HCT116 (cell line): Measurements from ENCODE around the gene CLVS2. TPM values are rescaled to one million over a fixed set of nuclear protein-coding genes. Genes with fewer than 3 reads are reported as not detected.

Source experiments
- ATAC-seq: fragments of 200-7000 bp; cut with Tn5 transposase; 2 replicates; pipeline ENCODE4 v1.9.1; 2020; ENCODE audit warnings: mild to moderate bottlenecking, moderate library complexity
- Bru-seq: library from RNA; stranded (reverse); fragments of 400-500 nt; gene quantifications from one replicate; lab custom pipeline; 2021; lab: Mats Ljungman, UMichigan
- BruChase-seq, 2 experiments: library from RNA; stranded (reverse); fragments of 400-500 nt; gene quantifications; one replicate each; lab custom pipeline; 2021; lab: Mats Ljungman, UMichigan
- BruUV-seq: library from RNA; stranded (reverse); fragments of 400-500 nt; replicated peaks from 2 replicates; lab custom pipeline; 2021; lab: Mats Ljungman, UMichigan
- CTCF ChIA-PET: fragments of 300-600 bp; sonication (Branson Sonifier 250); formaldehyde crosslinking; loops from one replicate; lab custom pipeline; 2021; ENCODE audit warnings: antibody characterized with exemption; lab: Charles Lee
- POLR2A ChIA-PET: fragments of 300-600, 350-600 bp; sonication (Branson Sonifier 250); formaldehyde crosslinking; loops from one replicate; lab custom pipeline; 2021; ENCODE audit warnings: antibody characterized with exemption; lab: Charles Lee
- RAD21 ChIA-PET, 2 experiments: fragments of 300-600 bp; sonication (Branson Sonifier 250); formaldehyde crosslinking; loops; one replicate each; lab custom pipeline; 2023; ENCODE audit warnings: low total read pairs in 2 of 2; ENCODE audit not compliant: uncharacterized antibody in 2 of 2, unreplicated experiment in 2 of 2, low non-redundant PET in 1 of 2; lab: Charles Lee
- DNase-seq: peaks from one replicate; pipeline ENCODE4 v3.0.0-alpha.2; 2010; ENCODE audit warnings: low read depth, low spot score
- H2AFZ ChIP-seq: fragments of 200-600 bp; shearing (Covaris generic), sonication (generic); 2 replicates; pipeline ENCODE4 v1.6.1; 2017; ENCODE audit warnings: low read depth, mixed run types, mixed read lengths, antibody characterized with exemption, low read length; ENCODE audit not compliant: poor library complexity, severe bottlenecking
- H3K27ac ChIP-seq: 2 replicates; pipeline ENCODE4 v1.5.1; 2012; ENCODE audit warnings: low read depth, low read length
- H3K27me3 ChIP-seq: fragments of 200-600 bp; sonication (generic); 2 replicates; pipeline ENCODE4 v1.6.1; 2016; ENCODE audit warnings: mixed run types, low read length, mixed read lengths; ENCODE audit not compliant: insufficient read depth
- H3K36me3 ChIP-seq, 2 experiments: fragments of 200-500 bp in 1 of 2; fragments of 200-600 bp in 1 of 2; sonication (Bioruptor generic) in 1 of 2; sonication (generic) in 1 of 2; 2 replicates each; pipeline versions ENCODE4 v1.5.1 to v1.6.1; 2014 to 2016; ENCODE audit warnings: low read length in 2 of 2, inconsistent platforms in 1 of 2, mixed read lengths in 1 of 2, mixed run types in 1 of 2; ENCODE audit not compliant: insufficient read depth in 2 of 2, control insufficient read depth in 1 of 2
- H3K4me1 ChIP-seq, 2 experiments: fragments of 200-600 bp in 1 of 2; sonication (generic) in 1 of 2; 2 replicates each; pipeline versions ENCODE4 v1.5.1 to v1.6.1; 2012 to 2017; ENCODE audit warnings: low read length in 2 of 2, inconsistent platforms in 1 of 2, mild to moderate bottlenecking in 1 of 2, mixed read lengths in 1 of 2, mixed run types in 1 of 2, moderate library complexity in 1 of 2; ENCODE audit not compliant: insufficient read depth in 2 of 2, control insufficient read depth in 1 of 2
- H3K4me2 ChIP-seq: fragments of 200-600 bp; sonication (generic); 2 replicates; pipeline ENCODE4 v1.6.1; 2017; ENCODE audit warnings: mixed run types, low read length, mixed read lengths
- H3K4me3 ChIP-seq, 2 experiments: fragments of 200-600 bp in 1 of 2; sonication (generic) in 1 of 2; replicated peaks in 1 of 2; 2 replicates each; pipeline ENCODE4 v1.5.1; 2011 to 2016; ENCODE audit warnings: low read length in 2 of 2, control low read depth in 1 of 2, low read depth in 1 of 2, mild to moderate bottlenecking in 1 of 2, mixed read lengths in 1 of 2, mixed run types in 1 of 2
- H3K79me2 ChIP-seq: fragments of 200-600 bp; sonication (generic); 2 replicates; pipeline ENCODE4 v1.6.1; 2017; ENCODE audit warnings: mild to moderate bottlenecking, mixed run types, low read length, moderate library complexity, mixed read lengths; ENCODE audit not compliant: insufficient read depth
- H3K9ac ChIP-seq: fragments of 200-600 bp; sonication (generic); 2 replicates; pipeline ENCODE4 v1.6.1; 2016; ENCODE audit warnings: low read length, mixed read lengths
- H3K9me2 ChIP-seq: fragments of 200-600 bp; sonication (generic), shearing (Covaris generic); 2 replicates; pipeline ENCODE4 v1.6.1; 2017; ENCODE audit warnings: mixed run types, mild to moderate bottlenecking, moderate library complexity; ENCODE audit not compliant: insufficient read depth
- H3K9me3 ChIP-seq, 2 experiments: fragments of 200-500 bp in 1 of 2; fragments of 200-600 bp in 1 of 2; sonication (Bioruptor generic) in 1 of 2; sonication (generic) in 1 of 2; 2 replicates each; pipeline ENCODE4 v1.6.1; 2014 to 2017; ENCODE audit warnings: low read length in 2 of 2, mixed read lengths in 2 of 2, inconsistent platforms in 1 of 2, low read depth in 1 of 2, mild to moderate bottlenecking in 1 of 2, mixed run types in 1 of 2, moderate library complexity in 1 of 2; ENCODE audit not compliant: control insufficient read depth in 1 of 2, insufficient read depth in 1 of 2
- H4K20me1 ChIP-seq: fragments of 200-600 bp; sonication (generic), shearing (Covaris generic); 2 replicates; pipeline ENCODE4 v1.6.1; 2017; ENCODE audit warnings: mixed run types, mild to moderate bottlenecking, moderate library complexity; ENCODE audit not compliant: insufficient read depth
- CEBPB ChIP-seq: IDR thresholded peaks from 2 replicates; pipeline ENCODE4 v1.6.1; 2012; ENCODE audit warnings: low read depth
- CTCF ChIP-seq, 3 experiments: fragments of 200-600 bp in 1 of 3; sonication (generic) in 1 of 3; IDR thresholded peaks in 2 of 3; conservative IDR thresholded peaks in 1 of 3; 2 replicates each; pipeline ENCODE4 v1.5.1; 2012 to 2017; ENCODE audit warnings: low read depth in 2 of 3, low read length in 2 of 3, antibody characterized with exemption in 1 of 3, borderline replicate concordance in 1 of 3, control low read depth in 1 of 3, mild to moderate bottlenecking in 1 of 3, mixed read lengths in 1 of 3, mixed run types in 1 of 3, moderate library complexity in 1 of 3; ENCODE audit not compliant: insufficient read depth in 1 of 3
- FOSL1 ChIP-seq: IDR thresholded peaks from 2 replicates; pipeline ENCODE4 v1.6.1; 2012; ENCODE audit warnings: low read depth
- RAD21 ChIP-seq: IDR thresholded peaks from 2 replicates; pipeline ENCODE4 v1.6.1; 2012; ENCODE audit warnings: low read depth, mild to moderate bottlenecking
- ZNF274 ChIP-seq: fragments of 200-500 bp; sonication (Bioruptor generic); IDR thresholded peaks from 2 replicates; pipeline ENCODE4 v1.6.1; 2014; ENCODE audit warnings: mild to moderate bottlenecking, low read depth, low read length, inconsistent platforms
- intact Hi-C: fragments of 100-400 bp; cut with micrococcal nuclease; formaldehyde crosslinking; loops from 2 replicates; pipeline ENCODE4 v1.10.0; 2022
- long read RNA-seq: library from polyadenylated mRNA; unstranded; transcript quantifications from one replicate; pipeline ENCODE4 v2.0.0, GENCODE V29; 2021; ENCODE audit not compliant: unreplicated experiment
- polyA plus RNA-seq: library from polyadenylated mRNA; unstranded; fragments of >200 nt; gene quantifications from 2 replicates; pipeline ENCODE4 v1.2.1, GENCODE V29; 2012; ENCODE audit warnings: missing spikeins
- total RNA-seq: library from RNA; stranded (reverse); gene quantifications from one replicate; pipeline ENCODE4 v1.2.1, GENCODE V29; 2021; ENCODE audit not compliant: unreplicated experiment
- TF ChIP-seq, protein P1 (sequence below): IDR thresholded peaks from 2 replicates; pipeline ENCODE4 v1.6.1; 2011; ENCODE audit warnings: mild to moderate bottlenecking, low read length, moderate library complexity; ENCODE audit not compliant: insufficient replicate concordance; ENCODE audit errors: extremely low read depth

The CLVS2 gene
- total RNA-seq (not detected), Bru-seq, nascent RNA (not detected), BruChase-seq, experiment 1, labeled RNA remaining after a 6-hour chase (not detected), BruChase-seq, experiment 2, labeled RNA remaining after a 2-hour chase (not detected)
- polyA plus RNA-seq: not detected in 2 replicates
- long read RNA-seq: 0 reads

- POLR2A ChIA-PET: no interaction called here
- RAD21 ChIA-PET: no interaction called here
- H3K9me3 ChIP-seq: no peaks in the 10 kb centered on the region
- no peaks in the 10 kb centered on the region for H3K4me1 ChIP-seq
- no peak within 1 kb of the TSS for H3K4me3 ChIP-seq
- H2AFZ ChIP-seq: no peak within 1 kb of the TSS
- ATAC-seq (no peak), DNase-seq (no peak)
- no peak for TF ChIP-seq FOSL1
- TF ChIP-seq, protein P1, sequence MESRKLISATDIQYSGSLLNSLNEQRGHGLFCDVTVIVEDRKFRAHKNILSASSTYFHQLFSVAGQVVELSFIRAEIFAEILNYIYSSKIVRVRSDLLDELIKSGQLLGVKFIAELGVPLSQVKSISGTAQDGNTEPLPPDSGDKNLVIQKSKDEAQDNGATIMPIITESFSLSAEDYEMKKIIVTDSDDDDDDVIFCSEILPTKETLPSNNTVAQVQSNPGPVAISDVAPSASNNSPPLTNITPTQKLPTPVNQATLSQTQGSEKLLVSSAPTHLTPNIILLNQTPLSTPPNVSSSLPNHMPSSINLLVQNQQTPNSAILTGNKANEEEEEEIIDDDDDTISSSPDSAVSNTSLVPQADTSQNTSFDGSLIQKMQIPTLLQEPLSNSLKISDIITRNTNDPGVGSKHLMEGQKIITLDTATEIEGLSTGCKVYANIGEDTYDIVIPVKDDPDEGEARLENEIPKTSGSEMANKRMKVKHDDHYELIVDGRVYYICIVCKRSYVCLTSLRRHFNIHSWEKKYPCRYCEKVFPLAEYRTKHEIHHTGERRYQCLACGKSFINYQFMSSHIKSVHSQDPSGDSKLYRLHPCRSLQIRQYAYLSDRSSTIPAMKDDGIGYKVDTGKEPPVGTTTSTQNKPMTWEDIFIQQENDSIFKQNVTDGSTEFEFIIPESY: no peak
- no TSS peak for BruUV-seq
- no peaks in the 10 kb centered on the region for H3K79me2 ChIP-seq
- CTCF ChIA-PET: no interaction called here
- H4K20me1 ChIP-seq: no peaks in the 10 kb centered on the region
- peaks cover 22% of the 10 kb centered on the region for H3K27me3 ChIP-seq
- H3K9ac ChIP-seq: no peak within 1 kb of the TSS
- no peaks in the 10 kb centered on the region for H3K36me3 ChIP-seq
- no peak within 1 kb of the TSS for H3K27ac ChIP-seq
- intact Hi-C loops: no loop called here
- no peaks in the 10 kb centered on the region for H3K9me2 ChIP-seq
- no peak within 1 kb of the TSS for H3K4me2 ChIP-seq
Observed at GRCh38 chr6:122995921-122996793, at the start of gene CLVS2. CLVS2 (plus strand) TSS chr6:122996235; CDS start chr6:122997778, 1,543 bp downstream.

DNA sequence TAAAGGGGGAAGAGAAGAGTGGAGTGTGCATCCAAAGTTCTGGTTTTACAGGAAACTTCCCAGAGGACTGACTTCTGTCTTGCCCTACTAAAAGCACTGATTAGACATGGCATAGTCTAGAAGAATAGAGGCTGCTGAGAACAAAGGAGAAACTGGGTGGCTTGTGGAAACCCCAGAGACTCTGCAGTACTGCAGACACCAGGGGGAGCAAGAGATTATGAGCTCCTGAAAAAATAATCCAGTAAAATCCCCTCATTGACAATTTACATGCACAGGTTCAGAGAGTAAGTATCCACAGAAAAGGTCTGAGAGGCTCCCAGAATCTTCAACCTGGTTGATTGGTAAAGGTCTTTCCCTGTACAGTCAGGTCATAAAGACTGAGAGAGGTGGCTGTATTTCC, 48.7 kb upstream of the CLVS2 start:
- DNase-seq (peak; percentile 18), ATAC-seq (peak; percentile 77)
- BruUV-seq: no TSS peak
- Histone ChIP-seq H3K36me3 (no peaks in the 10 kb centered on the region), H3K27me3 (peaks cover 16% of the 10 kb centered on the region; the same call in 1 of the 2 replicates), H3K4me3 (no peak overlapping the region), H2AFZ (no peak overlapping the region), H3K9ac (no peak overlapping the region), H3K9me2 (no peaks in the 10 kb centered on the region), H3K4me1 (no peaks in the 10 kb centered on the region), H4K20me1 (no peaks in the 10 kb centered on the region), H3K9me3 (no peaks in the 10 kb centered on the region), H3K27ac (no peak overlapping the region), H3K4me2 (no peak overlapping the region), H3K79me2 (no peaks in the 10 kb centered on the region)
- ChIA-PET CTCF (interaction anchor here (0.6 to 1.3 kb wide), 7 partner anchors 20 to 768 kb away, joined by 3 to 10 read pairs (median 4); no protein-coding TSS in a partner anchor), RAD21 (no interaction called here), POLR2A (no interaction called here)
- intact Hi-C loops: loop anchor here (1.0 kb wide), 1 partner anchor 369 kb away; no protein-coding TSS in a partner anchor
- TF ChIP-seq ZNF274 (no peak), RAD21 (peak; percentile 48), CEBPB (no peak), CTCF (IDR thresholded peaks at IDR 0.05 in 2 of 3, conservative IDR thresholded peaks at IDR 0.05 in 1 of 3; ENCODE audit: borderline replicate concordance in 1 of 3, insufficient read depth in 1 of 3, low read depth in 2 of 3, low read length in 2 of 3) (peak; percentile 23 to 70 (median 62); a peak in 5 of 6 replicates)
